Tibial nerve (tissue), 4 donors: ENCODE measurements around the gene CFHR5.
"Not testable (repeated sequence)": the region's sequence is repeated elsewhere in the genome, so short reads cannot be mapped to it uniquely, and the experiment has no call there.

Experiments
- EP300 ChIP-seq, 2 donors: sonication (generic); formaldehyde crosslinking; IDR thresholded peaks; one replicate each; pipeline ENCODE4 v1.6.1; 2017; ENCODE audit warnings: antibody characterized with exemption in 2 of 2, mild to moderate bottlenecking in 1 of 2
- TF ChIP-seq, protein P1 (sequence below), 5 experiments: fragments of 200-600 bp in 3 of 5; fragments of 450-650 bp in 2 of 5; sonication (generic) in 3 of 5; IDR thresholded peaks; one replicate each; pipeline ENCODE4 v1.5.1; 2016 to 2019; ENCODE audit warnings: antibody characterized with exemption in 5 of 5, mild to moderate bottlenecking in 3 of 5, moderate library complexity in 2 of 5

DNA sequence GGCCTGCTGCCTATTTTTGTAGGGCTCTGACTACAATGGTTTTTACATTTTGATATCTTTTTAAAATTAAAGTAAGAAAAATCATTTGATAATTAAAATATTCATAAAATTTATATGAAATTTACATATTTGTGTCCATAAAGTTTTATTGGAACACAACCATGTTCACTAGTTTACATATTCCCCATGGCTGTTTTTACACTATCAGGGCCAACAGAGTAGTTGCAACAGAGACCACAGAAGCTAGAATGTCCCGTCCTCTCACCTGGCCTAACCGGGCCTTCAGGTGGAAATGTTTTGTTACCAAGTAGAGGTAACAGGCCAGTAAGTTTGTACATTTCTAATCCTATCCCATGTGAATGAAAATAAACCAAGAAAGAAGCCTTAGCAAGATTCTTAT lies 44.5 kb upstream of the CFHR5 start:
- not testable (repeated sequence) for TF ChIP-seq EP300 (IDR thresholded peaks at IDR 0.05)
- TF ChIP-seq, protein P1, sequence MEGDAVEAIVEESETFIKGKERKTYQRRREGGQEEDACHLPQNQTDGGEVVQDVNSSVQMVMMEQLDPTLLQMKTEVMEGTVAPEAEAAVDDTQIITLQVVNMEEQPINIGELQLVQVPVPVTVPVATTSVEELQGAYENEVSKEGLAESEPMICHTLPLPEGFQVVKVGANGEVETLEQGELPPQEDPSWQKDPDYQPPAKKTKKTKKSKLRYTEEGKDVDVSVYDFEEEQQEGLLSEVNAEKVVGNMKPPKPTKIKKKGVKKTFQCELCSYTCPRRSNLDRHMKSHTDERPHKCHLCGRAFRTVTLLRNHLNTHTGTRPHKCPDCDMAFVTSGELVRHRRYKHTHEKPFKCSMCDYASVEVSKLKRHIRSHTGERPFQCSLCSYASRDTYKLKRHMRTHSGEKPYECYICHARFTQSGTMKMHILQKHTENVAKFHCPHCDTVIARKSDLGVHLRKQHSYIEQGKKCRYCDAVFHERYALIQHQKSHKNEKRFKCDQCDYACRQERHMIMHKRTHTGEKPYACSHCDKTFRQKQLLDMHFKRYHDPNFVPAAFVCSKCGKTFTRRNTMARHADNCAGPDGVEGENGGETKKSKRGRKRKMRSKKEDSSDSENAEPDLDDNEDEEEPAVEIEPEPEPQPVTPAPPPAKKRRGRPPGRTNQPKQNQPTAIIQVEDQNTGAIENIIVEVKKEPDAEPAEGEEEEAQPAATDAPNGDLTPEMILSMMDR (IDR thresholded peaks at IDR 0.05), result not testable (repeated sequence)
